Muscle of arm (tissue), 12 donors: ENCODE results near the gene ADORA1. TPM values are rescaled to one million over a fixed set of nuclear protein-coding genes. Genes with fewer than 3 reads are reported as not detected.

Source experiments
- DNase-seq: peaks from one replicate; pipeline ENCODE4 v3.0.0-alpha.2; 2013
- polyA plus RNA-seq, 12 donors: library from polyadenylated mRNA; unstranded; fragments of 120-200 nt; gene quantifications; one replicate each; pipeline ENCODE4 v1.2.1, GENCODE V29; 2013; ENCODE audit not compliant: insufficient read length in 12 of 12

ADORA1 gene
- polyA plus RNA-seq, 12 donors, result 2.1 to 8.3 (median 3.2) TPM; not detected in 2

GRCh38 chr1:203210350-203210749 is 82.8 kb downstream of the ADORA1 start:
- DNase-seq, result no peak

- DNase-seq, result no peak
Observed at GRCh38 chr1:203210988-203211387, 83.5 kb downstream of the ADORA1 start.

GRCh38 chr1:203211812-203212211 is 84.3 kb downstream of the ADORA1 start:
- DNase-seq, result no peak

GRCh38 chr1:203213126-203213525 is 85.6 kb downstream of the ADORA1 start:
- DNase-seq, result no peak

- no peak for DNase-seq
Observed at GRCh38 chr1:203214871-203215270, 87.3 kb downstream of the ADORA1 start.

GRCh38 chr1:203215573-203215972 is 88.0 kb downstream of the ADORA1 start:
- no peak for DNase-seq

- DNase-seq, result peak; percentile 84
Observed at GRCh38 chr1:203216274-203217138, 89.0 kb downstream of the ADORA1 start.

Other genes with a start within 250 kb of the ADORA1 start
- gene RABIF, start 238.6 kb upstream of the ADORA1 start, polyA plus RNA-seq, result 1 to 10 TPM in 10 of 12 donors, not detected in 2; 6.7 to 8.5 (median 7.6) TPM
- 10 to 100 TPM in 11 of 12 donors, not detected in 1; 16.4 to 26.4 (median 22.6) TPM for gene KLHL12, start 200.5 kb upstream of the ADORA1 start, polyA plus RNA-seq
- gene ADIPOR1, start 169.4 kb upstream of the ADORA1 start, polyA plus RNA-seq, result 10 to 100 TPM in 11 of 12 donors, not detected in 1; 61.1 to 98.8 (median 72.9) TPM
- 100 to 1,000 TPM in 2 of 12 donors, 10 to 100 TPM in 9, not detected in 1; 40.7 to 109 (median 80.3) TPM for gene CYB5R1, start 160.5 kb upstream of the ADORA1 start, polyA plus RNA-seq
- gene TMEM183A, start 120.4 kb upstream of the ADORA1 start, polyA plus RNA-seq, result 10 to 100 TPM in 11 of 12 donors, not detected in 1; 33.4 to 54.2 (median 37.2) TPM
- gene PPFIA4, start 101.2 kb upstream of the ADORA1 start, polyA plus RNA-seq, result 10 to 100 TPM in 11 of 12 donors, not detected in 1; 23.9 to 70.8 (median 49.7) TPM
- gene MYOG, start 41.7 kb upstream of the ADORA1 start, polyA plus RNA-seq, result 100 to 1,000 TPM; 147 to 598 (median 360) TPM
- 100 to 1,000 TPM in 11 of 12 donors, not detected in 1; 134 to 423 (median 239) TPM for gene MYBPH, start 48.1 kb downstream of the ADORA1 start, polyA plus RNA-seq
- 1 to 10 TPM in 3 of 12 donors, under 1 TPM in 7, not detected in 2; 0.16 to 4.6 (median 0.78) TPM for gene CHI3L1, start 59.0 kb downstream of the ADORA1 start, polyA plus RNA-seq
- gene CHIT1, start 101.9 kb downstream of the ADORA1 start, polyA plus RNA-seq, result under 1 TPM in 10 of 12 donors, not detected in 2; 0.20 to 0.91 (median 0.58) TPM
- 100 to 1,000 TPM in 3 of 12 donors, 10 to 100 TPM in 8, not detected in 1; 63.4 to 246 (median 81.3) TPM for gene BTG2, start 177.8 kb downstream of the ADORA1 start, polyA plus RNA-seq
- gene FMOD, start 223.4 kb downstream of the ADORA1 start, polyA plus RNA-seq, result 100 to 1,000 TPM in 7 of 12 donors, 10 to 100 TPM in 4, not detected in 1; 58.3 to 225 (median 113) TPM